SK-N-SH (cell line): ENCODE results near the gene PLBD2. TPM values are rescaled to one million over a fixed set of nuclear protein-coding genes. Genes with fewer than 3 reads are reported as not detected.

Source experiments
- CTCF ChIA-PET: fragments of 300-600, 350-600 bp; formaldehyde crosslinking; extraction: SDS; loops from one replicate; lab custom pipeline; 2021; lab: Yijun Ruan, JAX
- POLR2A ChIA-PET: fragments of 350-600 bp; sonication (Branson Sonifier 250); formaldehyde crosslinking; extraction: SDS; loops from one replicate; lab custom pipeline; 2020; ENCODE audit warnings: antibody characterized with exemption, inconsistent platforms; lab: Yijun Ruan, JAX
- DNase-seq: peaks from one replicate; pipeline ENCODE4 v3.0.0; 2012
- H2AFZ ChIP-seq: fragments of 200-600 bp; sonication (generic); 2 replicates; pipeline ENCODE4 v1.8.1; 2016; ENCODE audit warnings: antibody characterized with exemption, mild to moderate bottlenecking, low read depth
- H3F3A ChIP-seq: fragments of 200-600 bp; sonication (generic); replicated peaks from 2 replicates; pipeline ENCODE3; 2016; ENCODE audit warnings: antibody characterized with exemption, mild to moderate bottlenecking; ENCODE audit not compliant: insufficient read depth
- H3K27ac ChIP-seq, 2 experiments: fragments of 200-500 bp in 1 of 2; fragments of 200-600 bp in 1 of 2; sonication (Bioruptor generic) in 1 of 2; sonication (generic), shearing (Covaris generic) in 1 of 2; 2 replicates each; pipeline versions ENCODE4 v1.5.1 to v1.6.1; 2014 to 2016; ENCODE audit warnings: low read depth in 2 of 2, inconsistent platforms in 1 of 2, low read length in 1 of 2, mild to moderate bottlenecking in 1 of 2, mixed read lengths in 1 of 2
- H3K27me3 ChIP-seq: fragments of 200-600 bp; sonication (generic), shearing (Covaris generic); 2 replicates; pipeline ENCODE4 v1.6.1; 2016; ENCODE audit warnings: mixed run types; ENCODE audit not compliant: insufficient read depth
- H3K36me3 ChIP-seq, 2 experiments: fragments of 200-500 bp in 1 of 2; fragments of 200-600 bp in 1 of 2; sonication (Bioruptor generic) in 1 of 2; sonication (generic) in 1 of 2; replicated peaks in 1 of 2; 2 replicates each; pipeline versions ENCODE3 to v1.5.1; 2014 to 2016; ENCODE audit warnings: low read length in 1 of 2, mild to moderate bottlenecking in 1 of 2; ENCODE audit not compliant: insufficient read depth in 2 of 2, control insufficient read depth in 1 of 2
- H3K4me1 ChIP-seq, 2 experiments: fragments of 200-500 bp in 1 of 2; fragments of 200-600 bp in 1 of 2; sonication (Bioruptor generic) in 1 of 2; sonication (generic), shearing (Covaris generic) in 1 of 2; 2 replicates each; pipeline versions ENCODE4 v1.5.1 to v1.6.1; 2014 to 2016; ENCODE audit warnings: low read depth in 1 of 2, low read length in 1 of 2, mixed run types in 1 of 2; ENCODE audit not compliant: insufficient read depth in 2 of 2, control insufficient read depth in 1 of 2
- H3K4me2 ChIP-seq: fragments of 200-600 bp; sonication (generic), shearing (Covaris generic); 2 replicates; pipeline ENCODE4 v1.6.1; 2017; ENCODE audit warnings: mixed run types
- H3K4me3 ChIP-seq, 2 experiments: fragments of 200-500 bp in 1 of 2; fragments of 200-600 bp in 1 of 2; sonication (Bioruptor generic) in 1 of 2; sonication (generic), shearing (Covaris generic) in 1 of 2; 2 replicates each; pipeline versions ENCODE4 v1.5.1 to v1.8.1; 2014 to 2016; ENCODE audit warnings: low read depth in 2 of 2, inconsistent platforms in 1 of 2, low read length in 1 of 2, mild to moderate bottlenecking in 1 of 2, mixed read lengths in 1 of 2, moderate library complexity in 1 of 2
- H3K79me2 ChIP-seq: fragments of 200-600 bp; sonication (generic); 2 replicates; pipeline ENCODE4 v1.8.1; 2017; ENCODE audit warnings: mild to moderate bottlenecking; ENCODE audit not compliant: insufficient read depth
- H3K9ac ChIP-seq: fragments of 200-600 bp; sonication (generic); 2 replicates; pipeline ENCODE4 v1.6.1; 2017; ENCODE audit warnings: mixed run types
- H3K9me2 ChIP-seq: fragments of 200-600 bp; sonication (generic); 2 replicates; pipeline ENCODE4 v1.6.1; 2017; ENCODE audit warnings: mixed run types
- H3K9me3 ChIP-seq: fragments of 200-600 bp; sonication (generic); 2 replicates; pipeline ENCODE4 v1.6.1; 2017; ENCODE audit warnings: mixed run types, mild to moderate bottlenecking, moderate library complexity
- H4K20me1 ChIP-seq: fragments of 200-600 bp; sonication (generic); 2 replicates; pipeline ENCODE4 v1.6.1; 2017; ENCODE audit warnings: mild to moderate bottlenecking, mixed run types; ENCODE audit not compliant: insufficient read depth
- ELF1 ChIP-seq: IDR thresholded peaks from 2 replicates; pipeline ENCODE4 v1.4.0; 2012
- EP300 ChIP-seq, 2 experiments: IDR thresholded peaks; 2 replicates each; pipeline versions ENCODE4 v1.4.0 to v1.6.1; 2012; ENCODE audit warnings: borderline replicate concordance in 1 of 2, low read depth in 1 of 2, low read length in 1 of 2
- EZH2phosphoT487 ChIP-seq: fragments of 200-600 bp; sonication (generic); IDR thresholded peaks from 2 replicates; pipeline ENCODE4 v1.6.1; 2017; ENCODE audit warnings: low read depth, mixed run types, mild to moderate bottlenecking, antibody characterized with exemption, moderate library complexity, borderline replicate concordance
- FOXJ3 ChIP-seq: sonication (generic); formaldehyde crosslinking; IDR thresholded peaks from 2 replicates; pipeline ENCODE4 v1.5.1; 2020; ENCODE audit warnings: mild to moderate bottlenecking, missing genetic modification reagents
- FOXM1 ChIP-seq: IDR thresholded peaks from 2 replicates; pipeline ENCODE4 v1.4.0; 2012; ENCODE audit warnings: low read depth, mild to moderate bottlenecking
- GABPA ChIP-seq: IDR thresholded peaks from 2 replicates; pipeline ENCODE4 v1.4.0; 2012; ENCODE audit warnings: low read depth, mild to moderate bottlenecking
- GATA2 ChIP-seq: sonication (generic); formaldehyde crosslinking; IDR thresholded peaks from 2 replicates; pipeline ENCODE4 v1.5.0; 2020; ENCODE audit warnings: mild to moderate bottlenecking, missing genetic modification reagents
- IRF3 ChIP-seq: fragments of 150-350 bp; IDR thresholded peaks from 2 replicates; pipeline ENCODE4 v1.6.1; 2016; ENCODE audit warnings: mild to moderate bottlenecking, low read depth, low read length
- MEF2A ChIP-seq: IDR thresholded peaks from 2 replicates; pipeline ENCODE4 v1.4.0; 2012; ENCODE audit warnings: low read depth, borderline replicate concordance
- MXI1 ChIP-seq: IDR thresholded peaks from 2 replicates; pipeline ENCODE4 v1.6.1; 2012; ENCODE audit warnings: mild to moderate bottlenecking, low read depth, low read length, improper control_type of control experiment
- NFIC ChIP-seq: IDR thresholded peaks from 2 replicates; pipeline ENCODE4 v1.4.0; 2012; ENCODE audit warnings: borderline replicate concordance
- NRF1 ChIP-seq: IDR thresholded peaks from 2 replicates; pipeline ENCODE4 v1.6.1; 2012; ENCODE audit warnings: low read depth, mild to moderate bottlenecking, low read length
- RXRA ChIP-seq: IDR thresholded peaks from 2 replicates; pipeline ENCODE4 v1.4.0; 2012; ENCODE audit warnings: low read depth, mild to moderate bottlenecking, borderline replicate concordance
- SIN3A ChIP-seq: IDR thresholded peaks from 2 replicates; pipeline ENCODE4 v1.6.1; 2012; ENCODE audit warnings: low read depth, mild to moderate bottlenecking, low read length, moderate library complexity, borderline replicate concordance
- TAF1 ChIP-seq: IDR thresholded peaks from 2 replicates; pipeline ENCODE4 v1.6.1; 2012; ENCODE audit warnings: low read depth, mild to moderate bottlenecking, low read length, moderate library complexity, borderline replicate concordance
- USF2 ChIP-seq: fragments of 150-350 bp; IDR thresholded peaks from 2 replicates; pipeline ENCODE4 v1.6.1; 2017; ENCODE audit warnings: antibody characterized with exemption, low read length, low read depth, borderline replicate concordance
- YY1 ChIP-seq: IDR thresholded peaks from 2 replicates; pipeline ENCODE4 v1.4.0; 2012; ENCODE audit warnings: low read depth, mild to moderate bottlenecking
- WGBS: methylation state at CpG from one replicate; pipeline ENCODE4 v1.1.6; 2017; ENCODE audit warnings: low lambda C conversion rate; 5-methylcytosine and 5-hydroxymethylcytosine counted together
- polyA plus RNA-seq, 3 experiments: library from polyadenylated mRNA; depleted of rRNA; stranded (reverse); fragments of >200 nt; gene quantifications; 2 replicates each; pipeline ENCODE4 v1.2.3, GENCODE V29; 2012
- TF ChIP-seq, protein P1 (sequence below): IDR thresholded peaks from 2 replicates; pipeline ENCODE4 v1.6.1; 2012; ENCODE audit warnings: mild to moderate bottlenecking, low read depth, low read length, moderate library complexity

PLBD2 gene
- polyA plus RNA-seq, 1 of the 3 experiments (the other 2 are of a cell fraction): 15.2 TPM

DNA sequence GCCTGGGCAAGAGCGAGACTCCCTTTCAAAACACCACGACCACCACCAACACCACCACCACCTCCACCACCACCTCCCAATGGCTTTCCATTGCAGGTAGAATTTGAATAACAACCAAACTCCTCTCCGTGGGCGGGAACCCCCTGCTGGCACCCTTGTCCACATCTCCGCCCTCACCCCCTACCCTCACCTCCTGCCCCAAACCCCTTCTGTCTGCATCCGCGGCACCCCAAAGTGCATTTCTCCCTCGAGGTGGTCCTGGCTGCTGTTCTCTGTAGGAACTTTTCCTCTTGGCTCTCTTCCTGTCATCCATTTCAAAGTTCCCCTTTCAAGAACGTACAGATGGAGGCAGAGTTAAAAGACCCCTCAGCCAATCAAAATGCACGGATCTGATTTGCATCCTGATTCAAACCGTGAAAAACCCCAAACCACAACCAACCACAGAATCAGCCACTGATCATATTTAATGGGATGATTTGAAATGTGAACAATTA, 67.6 kb downstream of the PLBD2 start:
- no peak for TF ChIP-seq NFIC
- no peak for TF ChIP-seq MXI1
- no peak for TF ChIP-seq FOXJ3
- TF ChIP-seq TAF1: no peak
- DNase-seq: no peak
- Histone ChIP-seq H3K79me2 (peaks cover 10% of the 10 kb centered on the region), H4K20me1 (no peaks in the 10 kb centered on the region), H3K4me3 (no peak overlapping the region), H3K9me2 (no peaks in the 10 kb centered on the region), H3K4me2 (no peak overlapping the region), H3K9me3 (no peaks in the 10 kb centered on the region), H2AFZ (no peak overlapping the region), H3K36me3 (no peaks in the 10 kb centered on the region), H3K4me1 (peaks cover 0 to 5% of the 10 kb centered on the region in 2 experiments; a peak in 1 of 4 replicates), H3K9ac (no peak overlapping the region), H3K27me3 (no peaks in the 10 kb centered on the region), H3K27ac (no peak overlapping the region), H3F3A (no peaks in the 10 kb centered on the region)
- 67% methylated on average over 11 of the region's 11 CpGs for WGBS
- ChIA-PET POLR2A (no interaction called here), CTCF (interaction anchor here (0.6 to 4.7 kb wide), 43 partner anchors 9 to 490 kb away, joined by 3 to 42 read pairs (median 4); partner anchors contain the start of gene SDS)

DNA sequence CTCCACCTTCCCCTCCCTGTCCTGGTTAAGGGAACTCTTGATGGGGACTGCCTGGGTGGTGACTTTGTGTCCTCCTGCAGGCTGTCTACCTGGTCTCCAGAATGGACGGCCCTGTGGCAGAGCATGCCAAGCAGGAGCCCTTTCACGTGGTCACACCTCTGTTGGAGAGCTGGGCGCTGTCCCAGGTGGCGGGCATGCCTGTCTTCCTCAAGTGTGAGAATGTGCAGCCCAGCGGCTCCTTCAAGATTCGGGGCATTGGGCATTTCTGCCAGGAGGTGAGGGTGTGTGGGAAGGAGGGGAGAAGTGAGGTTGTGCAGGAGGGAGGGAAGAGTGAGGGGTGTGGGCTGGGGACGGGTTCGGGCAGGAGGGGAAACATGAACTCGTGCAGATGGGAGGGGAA, 69.5 kb downstream of the PLBD2 start:
- WGBS: 52% methylated on average over 9 of the region's 9 CpGs
- H3F3A ChIP-seq: no peaks in the 10 kb centered on the region
- no peak overlapping the region for H3K9ac ChIP-seq
- peaks cover 0 to under 1% of the 10 kb centered on the region in 2 experiments; a peak in 1 of 4 replicates for H3K4me1 ChIP-seq
- no peaks in the 10 kb centered on the region for H4K20me1 ChIP-seq
- no peak overlapping the region for H3K4me2 ChIP-seq
- no peaks in the 10 kb centered on the region for H3K36me3 ChIP-seq
- CTCF ChIA-PET: interaction anchor here (3.1 kb wide), 1 partner anchor 13 kb away, joined by 17 read pairs; no protein-coding TSS in a partner anchor
- no peaks in the 10 kb centered on the region for H3K9me3 ChIP-seq
- no peaks in the 10 kb centered on the region for H3K9me2 ChIP-seq
- peaks cover 6% of the 10 kb centered on the region for H3K79me2 ChIP-seq
- no peaks in the 10 kb centered on the region for H3K27me3 ChIP-seq
- H2AFZ ChIP-seq: no peak overlapping the region
- TF ChIP-seq RXRA (no peak), GABPA (no peak), FOXM1 (no peak), ELF1 (no peak), YY1 (no peak), EZH2phosphoT487 (no peak), MEF2A (no peak), FOXJ3 (no peak), NFIC (no peak), SIN3A (no peak), GATA2 (no peak), EP300 (IDR thresholded peaks at IDR 0.05; ENCODE audit: borderline replicate concordance in 1 of 2, low read depth in 1 of 2, low read length in 1 of 2) (no peak), NRF1 (no peak), USF2 (no peak), MXI1 (no peak), IRF3 (no peak), TAF1 (no peak)
- TF ChIP-seq, protein P1, sequence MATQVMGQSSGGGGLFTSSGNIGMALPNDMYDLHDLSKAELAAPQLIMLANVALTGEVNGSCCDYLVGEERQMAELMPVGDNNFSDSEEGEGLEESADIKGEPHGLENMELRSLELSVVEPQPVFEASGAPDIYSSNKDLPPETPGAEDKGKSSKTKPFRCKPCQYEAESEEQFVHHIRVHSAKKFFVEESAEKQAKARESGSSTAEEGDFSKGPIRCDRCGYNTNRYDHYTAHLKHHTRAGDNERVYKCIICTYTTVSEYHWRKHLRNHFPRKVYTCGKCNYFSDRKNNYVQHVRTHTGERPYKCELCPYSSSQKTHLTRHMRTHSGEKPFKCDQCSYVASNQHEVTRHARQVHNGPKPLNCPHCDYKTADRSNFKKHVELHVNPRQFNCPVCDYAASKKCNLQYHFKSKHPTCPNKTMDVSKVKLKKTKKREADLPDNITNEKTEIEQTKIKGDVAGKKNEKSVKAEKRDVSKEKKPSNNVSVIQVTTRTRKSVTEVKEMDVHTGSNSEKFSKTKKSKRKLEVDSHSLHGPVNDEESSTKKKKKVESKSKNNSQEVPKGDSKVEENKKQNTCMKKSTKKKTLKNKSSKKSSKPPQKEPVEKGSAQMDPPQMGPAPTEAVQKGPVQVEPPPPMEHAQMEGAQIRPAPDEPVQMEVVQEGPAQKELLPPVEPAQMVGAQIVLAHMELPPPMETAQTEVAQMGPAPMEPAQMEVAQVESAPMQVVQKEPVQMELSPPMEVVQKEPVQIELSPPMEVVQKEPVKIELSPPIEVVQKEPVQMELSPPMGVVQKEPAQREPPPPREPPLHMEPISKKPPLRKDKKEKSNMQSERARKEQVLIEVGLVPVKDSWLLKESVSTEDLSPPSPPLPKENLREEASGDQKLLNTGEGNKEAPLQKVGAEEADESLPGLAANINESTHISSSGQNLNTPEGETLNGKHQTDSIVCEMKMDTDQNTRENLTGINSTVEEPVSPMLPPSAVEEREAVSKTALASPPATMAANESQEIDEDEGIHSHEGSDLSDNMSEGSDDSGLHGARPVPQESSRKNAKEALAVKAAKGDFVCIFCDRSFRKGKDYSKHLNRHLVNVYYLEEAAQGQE: no peak
- TF ChIP-seq, all 33 proteins: peak for 0
- H3K27ac ChIP-seq: no peak overlapping the region
- H3K4me3 ChIP-seq: no peak overlapping the region
- POLR2A ChIA-PET: no interaction called here
- no peak for DNase-seq
